Mammary epithelial cell (primary cell): ENCODE measurements around the gene TTLL6.

ENCODE experiments used
- CTCF ChIP-seq, 2 donors: IDR thresholded peaks in 1 of 2; conservative IDR thresholded peaks in 1 of 2; 2 replicates each; pipeline ENCODE4 v1.5.1; 2011 to 2012; ENCODE audit warnings: inconsistent platforms in 2 of 2, low read length in 2 of 2, mild to moderate bottlenecking in 2 of 2, control low read depth in 1 of 2, low read depth in 1 of 2; ENCODE audit not compliant: insufficient read depth in 1 of 2; ENCODE audit errors: extremely low read depth in 1 of 2
- EZH2 ChIP-seq: IDR thresholded peaks from 2 replicates; pipeline ENCODE4 v1.6.1; 2012; ENCODE audit warnings: low read length, inconsistent platforms, borderline replicate concordance

- TF ChIP-seq CTCF (conservative IDR thresholded peaks at IDR 0.05 in 1 of 2, IDR thresholded peaks at IDR 0.05 in 1 of 2; ENCODE audit: extremely low read depth in 1 of 2, insufficient read depth in 1 of 2, low read depth in 1 of 2, low read length in 2 of 2) (no peak), EZH2 (peak; percentile 91)
These were observed 63.1 kb downstream of the TTLL6 start for GRCh38 chr17:48753794-48754499.
